ENCODE data around the gene DYNC1I1.

DYNC1I1 gene

GRCh38 chr7:96033009-96033598 is 260.8 kb downstream of the DYNC1I1 start:
- no peak for DNase-seq

DNA sequence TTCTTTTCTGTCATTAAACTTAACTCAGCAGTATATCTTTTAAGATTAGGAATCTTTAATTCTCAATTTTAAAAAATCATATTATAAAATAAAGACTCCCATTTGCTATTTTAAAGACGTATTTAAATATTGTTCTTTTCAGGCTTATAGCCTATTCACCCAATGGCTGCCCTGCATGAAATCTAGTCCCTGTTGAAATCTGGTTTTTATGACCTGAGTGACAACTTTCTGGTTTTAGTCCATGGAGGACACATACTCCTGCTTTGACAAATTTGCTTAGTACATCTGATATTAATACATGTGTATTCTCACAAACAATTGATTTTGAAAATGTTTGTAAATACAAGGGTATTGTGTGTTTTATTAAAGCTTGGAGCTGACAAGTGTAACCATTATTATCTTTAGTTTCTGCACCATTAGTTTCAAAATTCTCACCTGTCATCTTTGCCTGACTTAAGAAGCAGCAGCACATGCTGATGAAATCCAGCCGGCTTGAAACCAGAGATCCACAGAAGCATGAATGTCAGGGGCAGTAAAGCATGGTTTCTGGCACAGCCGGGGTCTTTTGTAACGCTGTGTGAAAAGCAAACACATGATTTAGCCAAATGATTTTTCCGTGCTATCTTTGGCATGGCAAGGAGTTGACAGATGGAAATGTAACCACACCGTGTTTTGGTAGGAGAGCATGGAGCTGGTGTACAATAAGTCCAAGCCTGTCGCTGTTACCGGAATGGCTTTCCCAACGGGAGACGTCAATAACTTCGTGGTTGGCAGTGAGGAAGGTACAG is 262.8 kb downstream of the DYNC1I1 start:
- DNase-seq: no peak

GRCh38 chr7:96040250-96040772 is 268.0 kb downstream of the DYNC1I1 start:
- no peak for DNase-seq

GRCh38 chr7:96041171-96041570 is 268.8 kb downstream of the DYNC1I1 start:
- DNase-seq: no peak

DNA sequence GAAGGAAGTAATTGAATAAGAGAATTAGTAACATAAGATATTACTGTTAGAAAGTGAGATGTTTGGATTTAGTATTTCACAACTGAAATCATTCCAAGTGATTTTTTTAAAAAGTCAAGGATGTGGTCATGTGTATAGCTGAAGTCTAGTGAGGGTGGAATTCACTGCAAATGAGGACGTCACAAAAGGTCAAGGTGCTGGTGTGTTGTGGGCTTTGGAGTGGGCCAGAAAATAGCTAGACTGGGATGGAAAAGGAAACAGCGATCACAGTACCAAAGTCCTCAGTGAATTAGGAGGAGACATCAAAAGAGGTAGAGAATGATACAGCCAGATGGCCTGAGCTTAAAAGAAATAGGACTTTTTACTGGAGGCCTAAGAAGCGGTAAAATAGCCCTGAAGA is 272.8 kb downstream of the DYNC1I1 start:
- DNase-seq: no peak

GRCh38 chr7:96045919-96046318 is 273.6 kb downstream of the DYNC1I1 start:
- DNase-seq: no peak

- no peak for DNase-seq
These were observed 279.9 kb downstream of the DYNC1I1 start for GRCh38 chr7:96052289-96052688.

- DNase-seq: no peak
These were observed 280.6 kb downstream of the DYNC1I1 start for GRCh38 chr7:96052860-96053470.

DNA sequence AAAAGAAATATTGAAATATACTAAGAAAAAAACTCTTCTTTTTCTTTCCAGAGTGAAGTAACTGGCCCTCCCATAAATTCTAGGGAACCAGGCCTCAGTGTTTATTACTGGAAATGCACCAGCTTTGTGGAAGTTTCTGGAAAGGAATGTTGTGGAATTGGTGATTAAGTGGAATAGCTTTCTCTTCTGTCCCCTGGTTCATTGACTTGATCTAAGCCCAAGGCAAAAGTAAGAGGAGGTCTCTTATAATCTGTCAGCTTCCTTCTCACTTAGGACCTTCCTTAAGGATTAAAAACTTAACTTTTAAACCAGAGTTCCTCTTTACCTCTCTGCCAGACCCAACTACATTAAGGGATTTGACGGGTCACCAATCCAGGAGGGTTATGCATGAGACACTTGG is 283.4 kb downstream of the DYNC1I1 start:
- no peak for DNase-seq

GRCh38 chr7:96059075-96059474 is 286.7 kb downstream of the DYNC1I1 start:
- DNase-seq: no peak

DNA sequence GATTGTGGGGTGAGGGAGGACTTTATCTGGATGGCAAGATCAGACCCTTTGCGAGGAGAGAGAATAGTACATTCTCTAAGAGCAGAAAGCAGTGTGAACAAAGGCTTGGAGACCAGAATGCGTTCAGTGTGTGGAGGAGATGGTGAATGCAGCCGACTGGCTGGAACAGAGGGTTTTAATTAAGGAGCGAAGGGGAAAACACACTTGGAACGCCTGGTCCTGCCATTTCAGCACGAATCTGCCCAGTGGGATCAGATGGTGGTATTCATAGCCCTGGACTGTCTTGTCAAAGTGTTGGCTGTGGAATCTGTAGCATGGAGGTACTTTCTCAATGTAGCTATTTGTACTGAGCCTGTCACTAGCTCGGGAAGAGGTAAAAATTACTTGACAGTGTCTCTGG is 288.7 kb downstream of the DYNC1I1 start:
- DNase-seq: no peak

DNA sequence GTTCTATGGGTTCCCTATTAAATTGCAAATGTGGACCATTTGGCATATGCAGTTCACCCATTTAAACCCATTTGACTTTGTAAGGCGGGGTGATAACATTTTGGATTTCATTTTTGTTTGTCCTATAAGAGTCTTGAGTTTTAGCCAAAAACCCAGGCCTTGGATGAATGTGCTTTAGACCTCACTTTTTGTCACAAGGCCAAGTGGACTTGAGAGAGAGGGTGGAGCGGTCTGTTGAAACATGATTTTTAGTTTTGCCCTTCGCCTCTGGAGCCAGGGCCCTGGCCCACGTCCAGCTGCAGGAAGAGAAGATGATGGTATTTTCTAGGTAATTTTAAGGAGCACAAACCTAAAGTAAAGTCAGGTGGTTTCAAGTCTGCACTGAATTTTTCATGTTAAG is 289.5 kb downstream of the DYNC1I1 start:
- no peak for DNase-seq

DNA sequence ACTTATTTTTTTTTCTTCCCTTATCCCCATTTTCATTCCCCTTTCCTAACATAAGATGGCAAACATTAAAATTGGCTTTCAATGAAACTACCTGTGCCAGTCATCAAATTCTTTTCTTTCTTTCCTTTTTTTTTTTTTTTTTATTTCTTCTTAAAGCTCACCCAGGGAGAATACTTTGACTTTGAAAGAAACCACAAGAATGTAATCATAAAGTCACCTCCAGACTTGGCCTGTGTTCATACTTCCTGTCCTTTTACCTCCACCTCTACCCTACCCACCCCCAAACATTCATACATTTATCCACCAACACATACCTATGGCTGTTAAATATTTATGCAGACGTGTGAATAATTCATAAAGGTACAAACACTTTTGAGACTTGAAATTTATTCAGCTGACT is 295.0 kb downstream of the DYNC1I1 start:
- DNase-seq: no peak

GRCh38 chr7:96069401-96069800 is 297.0 kb downstream of the DYNC1I1 start:
- no peak for DNase-seq

DNA sequence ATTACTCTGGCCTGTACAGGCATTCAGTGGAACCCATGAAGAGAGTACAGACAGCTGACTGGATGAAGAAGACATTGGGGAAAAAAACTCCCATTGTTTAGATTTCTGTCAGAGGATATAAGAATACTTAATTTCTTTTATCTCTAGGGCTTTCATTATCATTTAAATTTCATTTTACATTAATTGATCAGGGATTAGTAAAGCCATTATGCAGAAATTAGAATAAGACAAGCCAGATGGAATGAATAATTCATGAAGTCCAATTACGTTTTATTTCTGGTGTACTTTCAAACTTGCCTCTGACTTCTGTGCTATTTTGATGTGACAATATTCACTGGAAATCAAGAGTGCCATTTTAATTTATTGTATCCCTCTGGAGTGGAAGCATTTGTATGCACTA is 302.5 kb downstream of the DYNC1I1 start:
- DNase-seq: no peak

DNA sequence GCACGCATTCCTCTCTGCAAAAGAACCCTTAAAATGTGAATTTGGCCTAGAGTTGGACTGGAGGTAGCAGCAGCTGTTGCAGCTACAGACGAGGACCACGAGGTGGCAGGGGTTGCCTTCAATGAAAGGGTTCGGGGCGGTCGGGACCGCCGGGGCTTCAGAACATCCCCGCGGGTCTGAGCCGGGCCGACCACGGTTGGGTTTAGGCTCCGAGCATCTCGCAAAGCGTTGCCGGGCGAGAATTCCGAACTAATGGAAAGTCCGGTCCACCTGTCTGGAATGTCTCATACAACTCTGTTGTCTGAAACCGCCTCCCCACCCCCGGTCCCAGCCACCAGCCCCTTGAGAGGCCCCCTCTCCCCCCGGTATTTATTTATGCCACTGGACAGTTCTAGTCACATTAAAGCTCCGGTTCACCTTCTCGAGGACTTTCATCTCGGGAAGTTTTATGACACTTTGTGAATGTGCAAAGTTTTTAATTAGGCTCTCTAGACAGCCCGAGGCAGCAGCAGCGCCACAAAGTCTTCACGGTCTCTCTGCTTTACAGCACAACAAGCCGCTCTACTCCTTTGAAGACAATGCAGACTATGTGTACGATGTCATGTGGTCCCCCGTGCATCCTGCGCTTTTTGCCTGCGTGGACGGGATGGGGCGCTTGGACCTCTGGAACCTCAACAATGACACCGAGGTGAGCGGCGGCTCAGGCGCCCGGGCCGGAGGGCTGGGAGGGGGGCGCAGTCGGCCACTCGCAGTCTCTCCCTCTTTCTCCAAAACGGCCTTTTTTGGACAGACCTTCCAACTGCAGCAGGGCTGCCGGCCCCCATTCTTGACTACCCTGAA is 303.4 kb downstream of the DYNC1I1 start:
- peak; percentile 48 for DNase-seq

- no peak for DNase-seq
These were observed 304.0 kb downstream of the DYNC1I1 start for GRCh38 chr7:96076350-96076707.

DNA sequence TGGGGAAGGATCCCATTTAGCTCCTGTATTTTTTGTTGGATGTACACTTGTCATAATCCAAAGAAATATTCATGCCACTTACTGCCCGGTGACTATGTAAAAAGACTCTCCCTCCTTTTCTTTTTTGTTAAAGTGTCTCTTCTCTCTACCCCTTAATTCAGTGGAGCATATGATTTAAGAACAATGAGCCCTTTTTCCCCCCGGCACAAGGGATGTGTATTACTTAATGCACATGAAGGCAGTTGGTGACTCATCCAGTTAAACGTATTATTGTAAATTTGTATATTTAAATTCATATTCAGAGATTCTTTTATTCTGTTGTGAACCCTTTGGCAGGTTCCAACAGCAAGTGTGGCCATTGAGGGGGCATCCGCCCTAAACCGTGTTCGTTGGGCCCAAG is 307.7 kb downstream of the DYNC1I1 start:
- no peak for DNase-seq

DNA sequence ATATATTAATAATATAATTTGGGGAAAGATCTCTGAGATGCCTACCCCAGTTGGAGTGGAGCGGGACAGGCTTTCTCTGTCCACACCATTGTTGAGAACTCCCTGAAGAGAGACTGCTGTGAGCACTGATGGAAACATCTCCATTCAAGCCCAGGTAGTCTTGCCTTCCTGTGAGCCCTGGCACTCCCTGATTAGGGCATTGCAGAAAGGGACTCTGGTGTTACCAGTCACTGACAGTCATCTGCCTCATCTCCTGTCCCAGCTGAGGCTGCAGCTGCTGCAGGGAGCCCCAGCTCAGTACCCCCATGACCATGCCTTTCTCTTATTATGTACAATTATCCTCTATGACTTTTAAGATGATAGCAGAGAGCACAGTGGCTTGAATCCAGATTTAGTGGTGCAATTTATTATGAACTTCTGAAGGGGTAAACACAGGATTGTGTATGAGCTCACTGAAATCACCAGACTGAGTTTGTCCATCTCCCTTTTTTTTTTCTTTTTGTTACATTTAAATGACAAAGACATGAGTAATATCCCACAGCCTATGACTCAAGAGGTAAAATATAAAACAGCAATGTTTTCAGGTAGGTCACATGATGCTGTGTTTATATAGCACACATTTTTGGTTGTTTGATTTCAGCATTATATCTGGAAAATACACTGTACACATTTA is 312.7 kb downstream of the DYNC1I1 start:
- no peak for DNase-seq

DNA sequence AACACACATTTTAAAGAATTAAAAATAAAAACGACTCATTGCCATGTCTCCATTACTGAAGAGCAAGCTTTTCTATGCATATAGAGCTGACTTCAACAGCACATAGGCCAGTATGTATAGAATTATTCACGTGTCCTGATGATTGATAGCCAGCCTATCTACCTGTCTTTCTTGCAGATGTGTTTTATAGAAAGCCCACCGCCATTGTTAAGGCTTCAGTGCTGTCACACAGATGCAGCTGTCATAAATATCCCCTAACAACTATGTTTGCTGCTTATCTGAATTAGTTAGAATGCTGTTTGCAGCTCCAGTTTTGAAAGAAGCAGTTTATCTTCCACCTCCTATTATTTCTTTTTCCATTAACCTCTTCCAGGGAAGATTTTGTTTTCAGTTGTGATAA is 313.6 kb downstream of the DYNC1I1 start:
- no peak for DNase-seq

GRCh38 chr7:96088579-96088978 is 316.2 kb downstream of the DYNC1I1 start:
- DNase-seq: no peak

- no peak for DNase-seq
These were observed 317.2 kb downstream of the DYNC1I1 start for GRCh38 chr7:96089511-96089910.

DNA sequence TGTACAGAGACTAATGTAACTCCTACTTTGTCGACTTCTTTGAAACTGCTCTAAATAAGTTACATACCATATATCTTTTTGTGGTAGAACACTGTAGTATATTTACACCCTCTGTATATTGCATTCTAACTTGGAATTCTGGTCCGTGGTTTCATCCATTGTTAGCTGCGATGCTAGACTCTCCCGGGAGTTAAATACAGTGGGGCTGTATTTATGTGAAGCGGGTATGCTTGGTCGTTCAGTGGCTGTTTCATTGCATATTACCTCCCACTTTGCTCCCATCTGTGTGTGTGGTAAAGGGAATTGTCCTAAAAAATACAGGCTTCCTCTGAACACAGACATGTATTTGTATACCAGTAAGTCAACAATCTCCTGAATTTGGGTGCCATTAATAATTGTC is 318.4 kb downstream of the DYNC1I1 start:
- no peak for DNase-seq
